ENCODE results near the gene UBE2C.

- no peak for TF ChIP-seq CTCF (IDR thresholded peaks at IDR 0.05)
- TF ChIP-seq POLR2AphosphoS5 (IDR thresholded peaks at IDR 0.05): no peak
These were observed 49.0 kb downstream of the UBE2C start for GRCh38 chr20:45861221-45862075.

Measured in suprapubic skin (tissue), 3 donors.